Neuron (in vitro differentiated cells): Measurements from ENCODE around the gene NEK11.

ENCODE experiments used
- H2AFZ ChIP-seq: one replicate; pipeline ENCODE4 v1.6.1; 2013; ENCODE audit warnings: low read depth, mild to moderate bottlenecking, inconsistent platforms, low read length, moderate library complexity
- H3K27me3 ChIP-seq: one replicate; pipeline ENCODE4 v1.6.1; 2013; ENCODE audit warnings: low read length; ENCODE audit not compliant: insufficient read depth
- H3K36me3 ChIP-seq: one replicate; pipeline ENCODE4 v1.6.1; 2013; ENCODE audit warnings: low read length; ENCODE audit not compliant: insufficient read depth
- H3K4me1 ChIP-seq: one replicate; pipeline ENCODE4 v1.6.1; 2013; ENCODE audit warnings: low read length; ENCODE audit not compliant: insufficient read depth
- H3K4me3 ChIP-seq: 2 replicates; pipeline ENCODE4 v1.5.1; 2013; ENCODE audit warnings: mild to moderate bottlenecking, low read length, moderate library complexity
- H3K9me3 ChIP-seq: one replicate; pipeline ENCODE4 v1.6.1; 2013; ENCODE audit warnings: low read length

NEK11 gene

DNA sequence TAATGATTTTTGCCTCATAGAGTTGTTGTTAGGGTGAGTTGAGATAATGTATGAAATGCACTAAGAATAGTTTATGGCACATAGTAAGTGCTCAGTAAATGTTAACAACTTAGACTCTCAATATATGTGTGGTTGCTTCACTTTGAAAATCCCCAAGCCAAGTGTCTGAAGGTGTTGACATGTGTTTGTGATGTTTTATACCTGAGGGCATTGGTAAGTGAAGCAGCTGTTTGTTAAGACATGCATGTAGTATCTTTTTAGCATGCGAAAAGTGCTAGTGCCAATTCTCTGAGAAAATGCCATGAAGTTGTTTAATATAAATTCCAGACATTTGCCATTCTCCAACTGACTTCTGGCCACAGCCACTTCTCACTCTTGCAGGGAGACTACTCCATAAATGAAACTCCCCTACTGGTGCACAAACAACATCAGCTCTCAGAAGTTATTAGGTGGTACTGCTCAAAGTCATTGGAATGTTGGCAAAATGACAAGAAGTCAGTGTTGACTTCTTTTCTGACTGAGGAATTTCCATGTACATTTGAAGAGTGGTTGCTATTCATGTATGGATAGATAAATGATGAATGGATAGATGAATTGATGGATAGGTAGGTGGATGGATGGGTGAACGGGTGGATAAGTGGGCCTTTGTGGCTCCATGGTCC, 251.3 kb downstream of the NEK11 start:
- no peaks in the 10 kb centered on the region for H3K27me3 ChIP-seq
- H3K9me3 ChIP-seq: no peaks in the 10 kb centered on the region
- H2AFZ ChIP-seq: no peak overlapping the region
- no peaks in the 10 kb centered on the region for H3K36me3 ChIP-seq
- no peaks in the 10 kb centered on the region for H3K4me1 ChIP-seq
- H3K4me3 ChIP-seq: no peak overlapping the region

DNA sequence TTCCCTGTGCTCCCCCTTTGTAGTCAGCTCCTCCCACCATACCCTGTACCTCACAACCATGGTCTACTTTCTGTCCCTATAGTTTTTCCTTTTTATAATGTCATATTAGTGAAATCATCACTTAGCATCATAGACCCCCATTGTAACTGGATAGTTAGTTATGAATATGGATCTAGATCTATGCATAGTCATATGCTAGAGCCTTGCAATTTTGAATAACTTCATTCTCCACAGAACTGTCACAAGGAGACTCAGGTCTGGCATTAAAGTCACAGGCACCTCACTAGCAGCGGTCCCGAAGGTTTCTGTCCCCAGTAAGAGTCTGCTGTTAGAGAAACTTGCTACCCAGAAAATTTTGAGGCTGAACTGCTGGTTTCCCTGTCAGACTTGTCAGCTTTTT, 252.9 kb downstream of the NEK11 start:
- H3K36me3 ChIP-seq: no peaks in the 10 kb centered on the region
- H3K27me3 ChIP-seq: no peaks in the 10 kb centered on the region
- no peaks in the 10 kb centered on the region for H3K4me1 ChIP-seq
- no peak overlapping the region for H3K4me3 ChIP-seq
- H2AFZ ChIP-seq: no peak overlapping the region
- H3K9me3 ChIP-seq: no peaks in the 10 kb centered on the region

DNA sequence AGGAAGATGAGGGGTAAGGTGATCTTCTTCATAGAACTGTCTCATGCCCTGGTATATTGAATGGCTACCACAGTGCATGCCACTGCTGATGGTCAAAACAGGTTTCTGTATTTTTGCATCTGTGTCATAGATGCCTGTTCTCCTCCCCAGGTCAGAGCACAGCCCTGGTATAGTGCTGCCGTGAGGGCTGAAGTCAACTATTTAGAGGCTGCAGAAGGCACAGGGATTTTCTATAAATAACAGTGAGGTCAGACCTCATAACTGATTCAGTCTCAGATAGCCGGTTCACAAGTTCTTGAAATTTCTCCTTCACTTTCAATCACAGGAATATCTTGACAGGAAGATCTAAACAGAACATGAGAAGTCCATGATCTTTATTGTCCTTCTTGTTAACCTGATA, 255.7 kb downstream of the NEK11 start:
- H2AFZ ChIP-seq: no peak overlapping the region
- no peaks in the 10 kb centered on the region for H3K4me1 ChIP-seq
- H3K27me3 ChIP-seq: no peaks in the 10 kb centered on the region
- H3K9me3 ChIP-seq: no peaks in the 10 kb centered on the region
- H3K4me3 ChIP-seq: no peak overlapping the region
- H3K36me3 ChIP-seq: no peaks in the 10 kb centered on the region

DNA sequence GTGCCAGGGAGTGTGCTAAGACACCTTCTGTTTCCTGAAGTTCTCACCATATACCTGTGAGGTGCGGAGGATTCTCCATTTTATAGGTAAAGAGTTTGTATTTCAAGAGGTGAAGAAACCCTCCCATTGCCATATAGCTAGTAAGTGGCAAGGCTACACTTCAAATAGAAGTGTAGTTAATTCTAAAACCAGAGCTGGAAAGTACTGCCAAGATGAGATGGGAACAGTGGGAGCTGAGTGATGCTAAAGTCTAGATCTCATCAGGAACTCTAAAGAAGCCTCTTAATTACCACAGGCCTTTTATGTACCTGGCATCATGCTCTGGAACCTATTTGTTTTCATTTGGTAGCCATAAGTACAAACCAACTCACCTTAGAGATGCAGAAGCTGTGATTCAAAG, 256.3 kb downstream of the NEK11 start:
- Histone ChIP-seq H3K9me3 (no peaks in the 10 kb centered on the region), H3K4me1 (no peaks in the 10 kb centered on the region), H3K36me3 (no peaks in the 10 kb centered on the region), H3K4me3 (no peak overlapping the region), H3K27me3 (no peaks in the 10 kb centered on the region), H2AFZ (no peak overlapping the region)

DNA sequence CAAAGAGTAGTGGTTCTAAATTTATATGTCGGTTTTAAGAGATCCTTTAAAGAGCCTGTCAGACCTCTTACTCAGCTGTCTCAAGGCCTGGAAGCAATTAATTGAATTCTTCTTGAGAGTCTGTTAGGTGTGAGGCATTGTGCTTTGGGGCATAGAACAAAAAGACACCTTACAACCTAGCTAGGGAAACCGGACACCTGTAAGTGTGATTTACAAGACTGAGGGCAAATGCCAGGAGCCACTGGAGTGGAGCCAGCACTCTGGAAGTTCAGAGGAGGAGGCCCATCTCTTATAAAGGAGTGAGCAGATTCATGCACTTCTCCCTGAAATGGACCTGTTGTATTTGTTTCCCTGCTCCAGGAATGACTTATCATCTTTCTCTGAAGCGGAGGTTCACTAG, 257.2 kb downstream of the NEK11 start:
- Histone ChIP-seq H3K4me3 (no peak overlapping the region), H3K4me1 (no peaks in the 10 kb centered on the region), H3K27me3 (no peaks in the 10 kb centered on the region), H3K9me3 (no peaks in the 10 kb centered on the region), H3K36me3 (no peaks in the 10 kb centered on the region), H2AFZ (no peak overlapping the region)

DNA sequence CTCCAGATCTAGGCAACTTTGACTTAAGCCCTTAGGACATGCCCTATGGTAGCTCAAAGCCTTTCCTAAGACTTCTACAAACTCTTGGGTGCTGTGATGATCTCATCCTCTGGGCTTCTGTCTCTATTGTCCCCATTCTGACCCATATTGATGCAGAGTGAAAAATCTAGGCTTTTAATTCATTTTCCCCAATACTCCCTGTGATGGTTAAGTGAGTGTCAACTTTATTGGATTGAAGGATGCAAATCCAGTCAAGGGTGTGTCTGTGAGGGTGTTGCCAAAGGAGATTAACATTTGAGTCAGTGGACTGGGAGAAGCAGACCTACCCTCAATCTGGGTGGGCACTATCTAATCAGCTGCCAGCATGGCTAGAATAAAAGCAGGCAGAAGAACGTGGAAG, 257.6 kb downstream of the NEK11 start:
- Histone ChIP-seq H3K27me3 (no peaks in the 10 kb centered on the region), H3K4me1 (no peaks in the 10 kb centered on the region), H3K9me3 (no peaks in the 10 kb centered on the region), H3K4me3 (no peak overlapping the region), H3K36me3 (no peaks in the 10 kb centered on the region), H2AFZ (no peak overlapping the region)

DNA sequence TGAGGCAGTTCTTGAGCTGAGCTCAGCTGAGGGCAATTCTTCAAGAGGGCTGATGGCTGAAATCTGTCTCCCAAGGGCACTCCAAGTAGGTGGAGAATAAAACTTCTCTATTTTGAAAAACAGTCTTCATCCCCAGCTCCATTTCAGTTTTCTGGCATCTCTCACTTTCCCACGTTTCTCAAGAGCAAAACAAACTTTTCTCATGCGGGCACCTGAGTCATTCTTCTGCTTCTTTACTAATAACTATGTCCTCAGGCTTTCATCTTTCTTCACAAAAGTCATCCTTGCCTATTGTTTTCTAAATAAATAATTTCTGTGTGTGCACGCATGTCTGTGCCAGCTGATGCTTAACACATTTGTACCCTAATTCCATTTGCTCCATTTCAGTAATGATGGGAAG, 258.8 kb downstream of the NEK11 start:
- Histone ChIP-seq H2AFZ (no peak overlapping the region), H3K4me1 (no peaks in the 10 kb centered on the region), H3K27me3 (no peaks in the 10 kb centered on the region), H3K36me3 (no peaks in the 10 kb centered on the region), H3K9me3 (no peaks in the 10 kb centered on the region), H3K4me3 (no peak overlapping the region)

DNA sequence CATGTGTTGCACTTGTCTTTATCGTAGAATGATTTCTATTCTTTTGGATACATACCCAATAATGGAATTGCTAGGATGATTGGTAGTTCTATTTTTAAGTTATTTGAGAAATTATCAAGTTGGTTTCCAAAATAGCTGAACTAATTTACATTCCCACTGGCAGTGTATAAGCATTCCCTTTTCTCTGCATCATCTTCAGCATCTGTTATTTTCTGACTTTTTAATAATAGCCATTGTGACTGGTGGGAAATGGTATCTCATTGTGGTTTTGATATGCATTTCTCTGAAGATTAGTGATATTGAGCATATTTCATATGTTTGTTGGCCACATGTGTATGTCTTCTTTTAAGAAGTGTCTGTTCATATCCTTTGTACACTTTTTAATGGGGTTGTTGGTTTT, 273.2 kb downstream of the NEK11 start:
- no peak overlapping the region for H2AFZ ChIP-seq
- H3K36me3 ChIP-seq: no peaks in the 10 kb centered on the region
- no peaks in the 10 kb centered on the region for H3K9me3 ChIP-seq
- H3K4me1 ChIP-seq: no peaks in the 10 kb centered on the region
- no peaks in the 10 kb centered on the region for H3K27me3 ChIP-seq
- no peak overlapping the region for H3K4me3 ChIP-seq

DNA sequence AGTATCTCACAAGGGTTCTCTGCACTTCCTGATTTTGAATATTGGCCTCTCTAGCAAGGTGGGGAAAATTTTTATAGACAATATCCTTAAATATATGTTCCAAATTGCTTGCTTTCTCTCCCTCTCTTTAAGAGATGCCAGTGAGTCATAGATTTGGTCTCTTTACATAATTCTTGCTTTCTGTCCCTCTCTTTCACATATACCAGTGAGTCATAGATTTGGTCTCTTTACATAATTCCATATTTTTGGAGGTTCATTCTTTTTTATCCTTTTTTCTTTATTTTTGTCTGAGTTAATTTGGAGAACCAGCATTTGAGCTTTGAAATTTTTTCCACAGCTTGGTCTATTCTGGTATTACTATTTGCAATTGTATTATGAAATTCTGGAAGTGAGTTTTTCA, 277.2 kb downstream of the NEK11 start:
- H3K27me3 ChIP-seq: no peaks in the 10 kb centered on the region
- H3K4me1 ChIP-seq: no peaks in the 10 kb centered on the region
- no peaks in the 10 kb centered on the region for H3K9me3 ChIP-seq
- H3K36me3 ChIP-seq: no peaks in the 10 kb centered on the region
- H3K4me3 ChIP-seq: no peak overlapping the region
- H2AFZ ChIP-seq: no peak overlapping the region

DNA sequence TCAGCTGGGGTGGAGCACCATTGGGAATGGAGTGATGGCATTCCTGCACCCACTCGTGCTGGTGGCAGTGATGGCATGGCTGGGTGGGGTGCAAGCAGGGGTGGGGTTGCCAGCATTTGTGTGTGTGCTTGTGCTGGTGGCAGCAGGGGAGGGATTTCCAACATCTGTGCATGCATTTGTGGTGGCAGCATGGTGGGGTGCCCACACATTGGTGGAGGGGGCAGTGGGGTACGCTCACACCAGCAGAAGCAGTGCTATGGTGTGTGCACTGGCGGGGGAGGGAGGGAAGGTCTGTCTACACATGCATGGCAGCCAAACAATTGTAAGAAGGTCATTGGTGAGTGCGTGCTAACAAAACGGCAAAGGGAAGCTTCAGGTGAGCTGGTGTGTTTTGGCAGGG, 278.2 kb downstream of the NEK11 start:
- H3K4me3 ChIP-seq: no peak overlapping the region
- no peaks in the 10 kb centered on the region for H3K9me3 ChIP-seq

DNA sequence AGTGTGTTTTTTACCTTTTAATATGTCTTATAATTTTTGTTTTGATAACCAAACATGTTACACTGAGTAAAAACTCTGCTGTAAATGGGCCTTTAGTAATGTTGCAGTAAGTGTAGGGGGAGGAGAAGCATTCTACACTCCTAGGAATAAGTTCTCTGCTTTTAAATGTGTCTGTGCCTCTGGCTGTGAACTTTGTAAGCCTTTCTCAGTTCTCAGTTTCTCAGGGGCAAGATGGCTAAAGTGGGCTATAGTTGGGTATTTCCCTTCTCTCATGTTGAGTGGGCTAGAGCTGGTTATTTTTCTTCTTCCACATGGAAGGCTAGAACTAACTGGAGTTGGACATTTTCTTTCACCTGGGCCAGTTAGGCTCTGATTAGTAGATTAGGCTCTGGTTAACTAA, 279.6 kb downstream of the NEK11 start:
- no peak overlapping the region for H2AFZ ChIP-seq
- no peaks in the 10 kb centered on the region for H3K27me3 ChIP-seq
- no peak overlapping the region for H3K4me3 ChIP-seq
- no peaks in the 10 kb centered on the region for H3K9me3 ChIP-seq
- no peaks in the 10 kb centered on the region for H3K36me3 ChIP-seq
- no peaks in the 10 kb centered on the region for H3K4me1 ChIP-seq

More for the DNA sequence above, 278.2 kb downstream of the NEK11 start:
- Histone ChIP-seq H2AFZ (no peak overlapping the region), H3K27me3 (no peaks in the 10 kb centered on the region), H3K4me1 (no peaks in the 10 kb centered on the region), H3K36me3 (no peaks in the 10 kb centered on the region)

DNA sequence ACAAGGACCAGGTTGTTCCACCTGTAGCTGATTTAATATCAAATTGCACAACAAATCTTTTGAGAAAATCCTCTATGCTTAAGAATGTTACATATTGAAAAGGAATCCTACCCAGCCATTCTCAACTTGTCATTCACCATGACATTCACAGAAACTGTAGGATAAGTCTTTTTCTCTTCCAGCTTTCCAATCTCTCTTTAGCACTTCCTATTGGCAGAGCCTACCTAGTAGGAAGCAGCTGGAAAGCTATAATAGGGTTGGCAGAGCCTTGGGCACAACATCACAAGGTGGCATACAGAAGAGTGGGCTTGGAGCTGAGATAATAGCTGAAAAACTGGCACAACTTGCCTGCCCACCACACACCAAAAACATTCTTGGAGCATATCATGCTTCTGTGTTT, 287.6 kb downstream of the NEK11 start:
- Histone ChIP-seq H3K27me3 (peaks cover 2% of the 10 kb centered on the region), H3K4me1 (no peaks in the 10 kb centered on the region), H3K9me3 (no peaks in the 10 kb centered on the region), H2AFZ (no peak overlapping the region), H3K4me3 (no peak overlapping the region), H3K36me3 (no peaks in the 10 kb centered on the region)

DNA sequence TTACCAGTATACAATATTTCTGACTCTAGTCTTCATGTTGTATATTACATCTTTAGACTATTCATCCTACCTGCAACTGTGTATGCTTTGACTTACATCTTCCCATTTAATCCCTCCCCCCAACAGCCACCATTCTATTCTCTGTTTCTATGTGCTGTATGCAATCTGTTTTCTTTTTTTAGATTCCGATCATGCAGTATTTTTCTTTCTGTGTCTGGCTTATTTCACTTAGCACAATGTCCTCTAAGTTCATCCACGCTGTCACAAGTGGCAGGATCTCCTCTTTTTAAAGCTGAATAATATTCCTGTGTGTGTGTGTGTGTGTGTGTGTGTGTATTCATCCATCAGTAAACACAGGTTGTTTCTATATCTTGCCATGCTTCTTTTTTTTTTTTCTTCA, 288.5 kb downstream of the NEK11 start:
- H3K36me3 ChIP-seq: no peaks in the 10 kb centered on the region
- H3K4me3 ChIP-seq: no peak overlapping the region
- H3K9me3 ChIP-seq: no peaks in the 10 kb centered on the region
- no peaks in the 10 kb centered on the region for H3K4me1 ChIP-seq
- peaks cover 2% of the 10 kb centered on the region for H3K27me3 ChIP-seq
- no peak overlapping the region for H2AFZ ChIP-seq

DNA sequence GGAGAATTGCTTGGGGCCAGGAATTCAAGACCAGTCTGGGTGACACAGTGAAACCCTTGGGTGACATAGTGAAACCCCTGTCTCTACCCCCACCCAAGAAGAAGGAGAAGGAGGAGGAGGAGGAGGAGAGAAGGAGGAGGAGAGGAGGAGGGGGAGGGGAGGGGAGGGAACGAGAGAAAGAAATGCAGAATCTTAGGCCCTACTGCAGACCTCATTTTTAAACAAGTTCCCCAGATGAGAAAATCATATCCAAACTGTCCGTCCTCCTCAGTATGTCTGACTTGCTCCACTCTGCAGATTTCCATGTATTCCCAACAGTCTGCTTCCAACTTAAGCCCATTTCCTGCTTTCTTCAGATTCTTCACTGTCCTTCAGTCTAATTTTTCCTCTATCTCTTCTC, 291.0 kb downstream of the NEK11 start:
- no peaks in the 10 kb centered on the region for H3K4me1 ChIP-seq
- H2AFZ ChIP-seq: no peak overlapping the region
- no peak overlapping the region for H3K4me3 ChIP-seq
- no peaks in the 10 kb centered on the region for H3K36me3 ChIP-seq
- peaks cover 2% of the 10 kb centered on the region for H3K27me3 ChIP-seq
- H3K9me3 ChIP-seq: no peaks in the 10 kb centered on the region
